GM23338 (cell line): ENCODE measurements around the gene HCRTR1.

Source experiments
- CTCF ChIP-seq, 2 experiments: fragments of 200-600 bp in 1 of 2; sonication (generic) in 1 of 2; conservative IDR thresholded peaks; 2 replicates each; pipeline versions ENCODE4 v1.5.1 to v1.6.1; 2016 to 2017; ENCODE audit warnings: antibody characterized with exemption in 2 of 2, low read depth in 2 of 2, mild to moderate bottlenecking in 2 of 2, moderate library complexity in 1 of 2
- EZH2 ChIP-seq: fragments of 200-600 bp; sonication (generic); IDR thresholded peaks from one replicate; pipeline ENCODE4 v1.8.0; 2017; ENCODE audit warnings: antibody characterized with exemption, mild to moderate bottlenecking, low read depth; ENCODE audit not compliant: unreplicated experiment
- EZH2phosphoT487 ChIP-seq: fragments of 200-600 bp; sonication (generic); IDR thresholded peaks from one replicate; pipeline ENCODE4 v1.8.1; 2018; ENCODE audit warnings: antibody characterized with exemption; ENCODE audit not compliant: unreplicated experiment
- JUNB ChIP-seq: IDR thresholded peaks from one replicate; pipeline ENCODE4 v1.6.1; 2016; ENCODE audit warnings: antibody characterized with exemption; ENCODE audit not compliant: unreplicated experiment
- POLR2AphosphoS5 ChIP-seq: IDR thresholded peaks from 2 replicates; pipeline ENCODE4 v1.6.1; 2016; ENCODE audit warnings: antibody characterized with exemption, low read depth
- REST ChIP-seq: IDR thresholded peaks from one replicate; pipeline ENCODE4 v1.6.1; 2018; ENCODE audit warnings: antibody characterized with exemption; ENCODE audit not compliant: unreplicated experiment
- STAT1 ChIP-seq: IDR thresholded peaks from one replicate; pipeline ENCODE4 v1.6.1; 2016; ENCODE audit warnings: antibody characterized with exemption; ENCODE audit not compliant: unreplicated experiment
- ZNF114 ChIP-seq: fragments of 250-450 bp; sonication (Bioruptor Pico); IDR thresholded peaks from 2 replicates; pipeline ENCODE4 v1.5.0; 2020; ENCODE audit warnings: mild to moderate bottlenecking, moderate library complexity

GRCh38 chr1:31618916-31619846 is 1.7 kb downstream of the HCRTR1 start:
- TF ChIP-seq EZH2, result no peak
- no peak for TF ChIP-seq CTCF (conservative IDR thresholded peaks at IDR 0.05; ENCODE audit: low read depth in 2 of 2)
- no peak for TF ChIP-seq REST
- no peak for TF ChIP-seq JUNB
- TF ChIP-seq EZH2phosphoT487, result no peak
- TF ChIP-seq POLR2AphosphoS5, result no peak
- TF ChIP-seq STAT1, result no peak
- TF ChIP-seq ZNF114, result no peak
